ENCODE measurements around the gene SOX4.

GRCh38 chr6:21582651-21583050 lies 10.9 kb upstream of the SOX4 start:
- TF ChIP-seq CTCF (IDR thresholded peaks at IDR 0.05; ENCODE audit: low read length) (no peak), EZH2 (IDR thresholded peaks at IDR 0.05; ENCODE audit: borderline replicate concordance, low read length) (no peak)
